Upper lobe of left lung (tissue), 6 donors: Measurements from ENCODE around the gene DMD. TPM values are rescaled to one million over a fixed set of nuclear protein-coding genes. Genes with fewer than 3 reads are reported as not detected.
A peak's percentile ranks its signal among the peaks of the same experiment; 100 is the strongest.

ENCODE experiments used
- ATAC-seq, 2 donors: fragments of 200-7000 bp; cut with Tn5 transposase; one replicate each; pipeline ENCODE4 v1.9.1; 2022; ENCODE audit warnings: mild to moderate bottlenecking in 2 of 2, moderate library complexity in 2 of 2; ENCODE audit not compliant: low FRiP score in 2 of 2
- DNase-seq, 2 donors: peaks; one replicate each; pipeline ENCODE4 v3.0.0-alpha.2; 2019 to 2020
- H3K27ac ChIP-seq, 4 donors: fragments of 200-600 bp; sonication (generic); one replicate each; pipeline ENCODE4 v1.5.1; 2016 to 2019
- H3K27me3 ChIP-seq, 4 donors: fragments of 200-600 bp; sonication (generic); one replicate each; pipeline ENCODE4 v1.5.1; 2017 to 2019
- H3K36me3 ChIP-seq, 4 donors: fragments of 200-600 bp; sonication (generic); one replicate each; pipeline ENCODE4 v1.5.1; 2016 to 2019
- H3K4me1 ChIP-seq, 4 donors: fragments of 200-600 bp; sonication (generic); one replicate each; pipeline ENCODE4 v1.5.1; 2018 to 2019
- H3K4me3 ChIP-seq, 4 donors: fragments of 200-600 bp; sonication (generic); one replicate each; pipeline ENCODE4 v1.5.1; 2017 to 2019; ENCODE audit warnings: mild to moderate bottlenecking in 2 of 4, moderate library complexity in 1 of 4
- H3K9me3 ChIP-seq, 4 donors: fragments of 200-600 bp; sonication (generic); one replicate each; pipeline ENCODE4 v1.5.1; 2018 to 2019
- CTCF ChIP-seq, 6 experiments: fragments of 450-650 bp in 4 of 6; fragments of 200-600 bp in 2 of 6; sonication (generic) in 2 of 6; IDR thresholded peaks; one replicate each; pipeline ENCODE4 v1.5.1; 2016 to 2019; ENCODE audit warnings: antibody characterized with exemption in 6 of 6
- EP300 ChIP-seq, 4 donors: sonication (generic); formaldehyde crosslinking; IDR thresholded peaks; one replicate each; pipeline ENCODE4 v1.5.1; 2017; ENCODE audit warnings: antibody characterized with exemption in 4 of 4, control low read depth in 2 of 4
- POLR2A ChIP-seq, 4 donors: fragments of 450-650 bp; IDR thresholded peaks; one replicate each; pipeline ENCODE4 v1.5.1; 2016 to 2017; ENCODE audit warnings: antibody characterized with exemption in 4 of 4, mild to moderate bottlenecking in 2 of 4
- POLR2AphosphoS5 ChIP-seq, 2 donors: sonication (generic); formaldehyde crosslinking; IDR thresholded peaks; one replicate each; pipeline ENCODE4 v1.5.1; 2017; ENCODE audit warnings: antibody characterized with exemption in 2 of 2
- WGBS, 2 donors: methylation state at CpG; one replicate each; pipeline ENCODE4 v1.1.5; 2017 to 2018; 5-methylcytosine and 5-hydroxymethylcytosine counted together
- total RNA-seq, 6 donors: library from RNA; depleted of rRNA in 4 of 6; stranded (reverse); fragments of >200 nt in 4 of 6; gene quantifications; one replicate each; pipeline versions ENCODE4 v1.1.0 to v1.2.1, GENCODE V29; 2016 to 2021
- donor health status: DM: no; HTN: no; CAD: no; lungs with moderate emphysema.
- donor health status: DM: no; HTN: yes; CAD: no; lungs with severe emphysema.

DMD gene
- total RNA-seq, 6 donors from 2014 or later, result 12.5 to 37.0 (median 24.0) TPM

- Histone ChIP-seq H3K9me3 (no peaks in the 10 kb centered on the region), H3K4me3 (no peak overlapping the region), H3K4me1 (no peaks in the 10 kb centered on the region), H3K27ac (no peak overlapping the region), H3K27me3 (no peaks in the 10 kb centered on the region), H3K36me3 (no peaks in the 10 kb centered on the region)
- no peak for TF ChIP-seq EP300 (IDR thresholded peaks at IDR 0.05)
- TF ChIP-seq CTCF (IDR thresholded peaks at IDR 0.05), result no peak
- DNase-seq, result no peak
- no peak for ATAC-seq
- WGBS, 2 donors, result 46 to 59% methylated on average over 2 of the region's 2 CpGs
Measured at GRCh38 chrX:31808357-31808756, 1403.0 kb downstream of the DMD start.

GRCh38 chrX:31807165-31807564 is 1404.2 kb downstream of the DMD start:
- Histone ChIP-seq H3K4me3 (no peak overlapping the region), H3K36me3 (no peaks in the 10 kb centered on the region), H3K4me1 (no peaks in the 10 kb centered on the region), H3K27me3 (no peaks in the 10 kb centered on the region), H3K9me3 (no peaks in the 10 kb centered on the region), H3K27ac (no peak overlapping the region)
- WGBS, 2 donors, result 60 to 63% methylated on average over 2 of the region's 2 CpGs
- TF ChIP-seq CTCF (IDR thresholded peaks at IDR 0.05), result no peak
- no peak for TF ChIP-seq POLR2A (IDR thresholded peaks at IDR 0.05)
- TF ChIP-seq POLR2AphosphoS5 (IDR thresholded peaks at IDR 0.05), result no peak
- no peak for TF ChIP-seq EP300 (IDR thresholded peaks at IDR 0.05)
- ATAC-seq (no peak), DNase-seq (no peak)

- no peak overlapping the region for H3K4me3 ChIP-seq
- no peaks in the 10 kb centered on the region for H3K27me3 ChIP-seq
- no peaks in the 10 kb centered on the region for H3K4me1 ChIP-seq
- H3K9me3 ChIP-seq, result no peaks in the 10 kb centered on the region
- ATAC-seq, result no peak
- no peak overlapping the region for H3K27ac ChIP-seq
- WGBS, 2 donors, result 64 to 80% methylated on average over 3 of the region's 3 CpGs
- no peak for DNase-seq
- TF ChIP-seq EP300 (IDR thresholded peaks at IDR 0.05) (no peak), POLR2AphosphoS5 (IDR thresholded peaks at IDR 0.05) (no peak), POLR2A (IDR thresholded peaks at IDR 0.05) (no peak), CTCF (IDR thresholded peaks at IDR 0.05) (no peak)
- no peaks in the 10 kb centered on the region for H3K36me3 ChIP-seq
Measured at GRCh38 chrX:31805781-31806180, 1405.6 kb downstream of the DMD start.

- H3K36me3 ChIP-seq, result no peaks in the 10 kb centered on the region
- H3K27ac ChIP-seq, result no peak overlapping the region
- H3K4me1 ChIP-seq, result no peaks in the 10 kb centered on the region
- no peak overlapping the region for H3K4me3 ChIP-seq
- no peaks in the 10 kb centered on the region for H3K9me3 ChIP-seq
- ATAC-seq (no peak), DNase-seq (no peak)
- TF ChIP-seq POLR2AphosphoS5 (IDR thresholded peaks at IDR 0.05) (no peak), EP300 (IDR thresholded peaks at IDR 0.05) (no peak), CTCF (IDR thresholded peaks at IDR 0.05) (no peak), POLR2A (IDR thresholded peaks at IDR 0.05) (no peak)
- 51 to 92% methylated on average over 1 to 4 of the region's 4 CpGs for WGBS, 2 donors
- H3K27me3 ChIP-seq, result no peaks in the 10 kb centered on the region
Measured at GRCh38 chrX:31800219-31800618, 1411.1 kb downstream of the DMD start.

- Histone ChIP-seq H3K27ac (no peak overlapping the region), H3K4me3 (no peak overlapping the region), H3K9me3 (no peaks in the 10 kb centered on the region), H3K36me3 (no peaks in the 10 kb centered on the region), H3K27me3 (no peaks in the 10 kb centered on the region), H3K4me1 (no peaks in the 10 kb centered on the region)
- WGBS, 2 donors, result 82 to 100% methylated on average over 1 of the region's 1 CpG
- TF ChIP-seq POLR2AphosphoS5 (IDR thresholded peaks at IDR 0.05), result no peak
- TF ChIP-seq CTCF (IDR thresholded peaks at IDR 0.05), result no peak
- TF ChIP-seq POLR2A (IDR thresholded peaks at IDR 0.05), result no peak
- no peak for TF ChIP-seq EP300 (IDR thresholded peaks at IDR 0.05)
- DNase-seq, result no peak
- peak in 1 of 2 donors; percentile 55 for ATAC-seq
Measured at GRCh38 chrX:31796624-31797023, 1414.7 kb downstream of the DMD start.
